Central memory CD4-positive, alpha-beta T cell (primary cell): ENCODE measurements around the gene PDXP.
"Not testable (repeated sequence)": the region's sequence is repeated elsewhere in the genome, so short reads cannot be mapped to it uniquely, and the experiment has no call there.

Experiments
- DNase-seq: peaks from one replicate; pipeline ENCODE4 v3.0.0; 2022

The PDXP gene

DNA sequence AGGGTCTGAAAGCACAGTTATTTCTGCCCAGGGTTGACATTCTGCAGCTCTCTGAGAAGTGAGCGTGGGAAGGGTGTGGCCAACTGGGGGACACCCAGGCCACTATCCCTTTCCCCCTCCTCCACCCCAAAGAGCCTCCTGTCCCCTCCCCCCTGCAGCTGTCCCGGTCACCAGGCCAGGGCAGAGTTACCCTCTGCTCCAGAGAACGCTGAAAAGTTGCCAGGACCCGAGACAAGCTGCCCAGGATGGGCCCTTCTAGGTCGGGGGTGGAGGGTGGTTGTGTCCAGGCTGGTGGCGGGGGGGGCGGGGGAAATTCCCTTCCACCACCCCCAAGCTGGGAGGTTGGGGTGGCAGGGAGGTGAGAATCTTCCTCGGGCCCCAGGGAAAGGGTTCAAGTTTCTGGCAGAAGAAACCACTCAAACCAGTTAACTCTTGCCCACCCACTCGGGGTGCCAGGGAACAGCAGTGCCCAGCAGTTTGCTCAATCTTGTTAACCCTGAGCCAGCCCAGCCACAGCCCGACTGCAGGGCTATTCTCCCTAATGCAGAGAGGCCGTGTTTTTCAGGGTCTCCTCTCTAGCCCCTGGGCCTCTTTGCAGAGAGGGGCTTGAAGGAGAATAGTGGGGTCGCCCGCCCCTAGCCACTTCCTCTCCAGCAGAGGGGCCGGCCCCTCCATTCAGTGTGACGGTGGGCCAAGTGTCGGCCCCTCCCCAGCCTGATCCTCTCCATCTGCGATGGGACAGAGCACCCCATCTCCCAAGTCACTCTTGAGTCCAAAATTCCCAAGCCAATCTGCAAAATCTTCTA lies 17.6 kb downstream of the PDXP start:
- DNase-seq = no peak

GRCh38 chr22:37676736-37677492 lies 18.4 kb downstream of the PDXP start:
- peak; percentile 92 for DNase-seq

- no peak for DNase-seq
These were observed 19.0 kb downstream of the PDXP start for GRCh38 chr22:37677493-37677974.

DNA sequence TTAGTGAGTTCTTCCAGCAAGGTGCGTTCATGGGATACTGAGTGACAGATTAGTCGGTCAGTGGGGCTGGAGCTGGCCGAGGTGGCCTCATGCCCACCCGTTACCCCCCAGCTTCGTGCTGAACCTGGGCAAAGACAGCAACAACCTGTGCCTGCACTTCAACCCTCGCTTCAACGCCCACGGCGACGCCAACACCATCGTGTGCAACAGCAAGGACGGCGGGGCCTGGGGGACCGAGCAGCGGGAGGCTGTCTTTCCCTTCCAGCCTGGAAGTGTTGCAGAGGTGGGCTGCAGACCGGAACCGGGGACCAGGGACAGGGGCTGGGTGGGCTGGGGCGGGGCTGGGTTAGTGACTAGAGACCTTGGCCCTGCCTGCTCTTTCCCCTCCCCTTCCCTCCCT lies 19.8 kb downstream of the PDXP start:
- DNase-seq = no peak

DNA sequence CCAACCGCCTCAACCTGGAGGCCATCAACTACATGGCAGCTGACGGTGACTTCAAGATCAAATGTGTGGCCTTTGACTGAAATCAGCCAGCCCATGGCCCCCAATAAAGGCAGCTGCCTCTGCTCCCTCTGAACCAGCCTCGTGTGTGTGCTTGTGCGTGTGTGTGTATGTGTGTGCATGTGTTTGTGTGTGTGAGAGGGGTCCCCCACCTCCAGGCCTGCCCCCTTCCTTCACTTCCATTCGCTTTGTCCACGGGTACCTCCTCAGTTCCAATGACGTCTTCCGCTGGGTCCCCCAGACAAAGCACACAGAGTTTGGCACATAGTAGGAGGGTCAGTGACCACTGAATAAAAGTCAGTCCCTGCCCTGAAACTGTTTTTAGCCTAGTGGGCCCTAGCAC lies 21.1 kb downstream of the PDXP start:
- no peak for DNase-seq

- DNase-seq = no peak
These were observed 21.8 kb downstream of the PDXP start for GRCh38 chr22:37680191-37680851.

- no peak for DNase-seq
These were observed 22.5 kb downstream of the PDXP start for GRCh38 chr22:37681001-37681424.

DNA sequence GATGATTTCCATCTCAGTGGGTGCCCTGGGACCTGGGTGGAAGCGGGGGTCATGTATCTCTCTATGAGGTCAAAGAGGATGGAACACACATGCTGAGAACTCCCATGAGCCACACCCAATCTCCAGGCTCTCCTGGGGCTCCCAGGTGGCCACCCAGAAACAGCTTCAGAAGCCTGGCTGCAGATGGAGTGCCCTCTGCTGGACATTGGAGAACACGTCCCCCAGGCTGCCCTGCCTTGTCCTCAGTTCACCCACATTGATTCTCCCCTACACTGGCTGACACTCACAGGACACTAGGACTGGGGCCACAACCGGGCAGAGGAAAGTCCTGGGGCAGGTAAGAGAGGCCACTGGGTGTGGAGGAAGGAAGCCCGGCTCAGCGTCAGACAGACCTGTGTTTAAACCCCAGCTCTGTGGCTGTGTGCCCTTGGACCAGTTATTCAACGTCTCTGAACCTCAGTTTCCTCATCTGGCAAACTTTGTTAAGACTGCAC lies 23.1 kb downstream of the PDXP start:
- DNase-seq = peak; percentile 65

GRCh38 chr22:37684803-37685615 lies 26.5 kb downstream of the PDXP start:
- no peak for DNase-seq

- DNase-seq = peak; percentile 71
These were observed 27.8 kb downstream of the PDXP start, which contains the start of gene NOL12 for GRCh38 chr22:37686002-37686982. NOL12 (plus strand) TSS chr22:37686343; CDS start chr22:37686393, 50 bp downstream.

DNA sequence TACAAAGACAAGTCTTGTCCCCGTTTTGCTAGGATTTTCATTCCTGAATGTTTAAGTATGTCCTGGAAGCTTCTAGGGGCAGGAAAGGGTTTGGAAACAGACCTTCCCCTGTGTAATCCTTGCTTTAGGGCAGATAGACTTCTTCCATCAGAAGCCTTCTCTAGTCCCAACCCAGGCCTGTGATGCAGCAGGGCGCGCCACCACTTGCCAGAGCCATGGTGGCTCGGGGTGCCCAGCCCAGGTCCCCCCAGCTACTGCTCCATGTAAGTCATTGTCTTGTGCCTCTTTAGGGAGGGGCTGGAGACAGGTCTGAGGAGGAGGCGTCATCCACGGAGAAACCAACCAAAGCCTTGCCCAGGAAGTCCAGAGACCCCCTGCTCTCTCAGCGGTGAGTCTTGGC lies 31.9 kb downstream of the PDXP start:
- DNase-seq = no peak

GRCh38 chr22:37690901-37691504 lies 32.5 kb downstream of the PDXP start:
- DNase-seq = no peak

DNA sequence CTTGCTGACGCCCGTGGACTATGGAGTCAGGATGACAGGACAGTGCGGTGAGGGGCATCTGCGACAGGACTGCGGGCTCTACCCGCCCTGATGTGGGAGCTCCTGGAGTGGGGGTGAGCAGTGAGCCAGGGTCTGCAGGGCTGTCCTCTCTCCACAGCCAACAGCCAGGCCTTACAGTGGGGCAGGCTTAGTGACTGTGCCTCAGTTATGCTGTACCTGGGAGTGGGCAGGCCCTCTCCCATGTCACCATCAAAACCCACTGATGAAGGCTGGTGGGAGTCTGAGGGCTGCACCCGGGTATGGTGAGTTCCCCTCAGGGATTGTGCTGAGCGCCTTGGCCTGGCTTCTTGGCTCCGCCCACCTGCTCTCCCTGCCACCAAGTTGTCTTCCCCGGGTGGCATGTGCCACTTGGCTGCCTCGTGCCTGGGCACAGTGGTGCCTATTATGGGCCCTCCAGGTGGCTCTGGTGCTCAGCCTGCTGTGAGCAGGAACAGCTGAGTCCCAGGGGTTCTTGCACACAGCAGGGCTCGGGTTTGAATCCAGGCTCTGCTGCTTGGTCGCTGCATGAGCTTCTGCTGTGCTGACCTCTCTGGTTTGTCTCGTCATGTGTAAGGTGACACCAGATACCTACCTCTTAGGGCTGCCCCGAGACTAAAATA lies 34.2 kb downstream of the PDXP start:
- DNase-seq = no peak

GRCh38 chr22:37694131-37694530 lies 35.6 kb downstream of the PDXP start:
- not testable (repeated sequence) for DNase-seq

DNA sequence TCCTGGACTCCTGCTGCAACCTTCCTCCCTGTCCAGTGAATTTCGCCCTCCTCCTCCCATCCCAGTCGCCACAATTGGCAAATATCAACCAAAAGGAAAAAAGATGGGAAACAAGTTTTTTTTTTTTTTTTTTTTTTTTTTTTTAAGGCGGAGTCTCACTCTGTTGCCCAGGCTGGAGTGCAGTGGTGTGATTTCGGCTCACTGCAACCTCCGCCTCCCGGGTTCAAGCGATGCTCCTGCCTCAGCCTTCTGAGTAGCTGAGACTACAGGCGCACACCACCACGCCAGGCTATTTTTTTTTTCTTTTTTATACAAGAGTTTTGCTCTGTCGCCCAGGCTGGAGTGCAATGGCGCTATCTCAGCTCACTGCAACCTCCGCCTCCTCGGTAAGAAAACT lies 37.7 kb downstream of the PDXP start:
- not testable (repeated sequence) for DNase-seq

GRCh38 chr22:37696657-37697537 lies 38.4 kb downstream of the PDXP start, which contains the start of gene TRIOBP:
TRIOBP (plus strand) TSS chr22:37697048; CDS start chr22:37701366, 4,318 bp downstream.
- DNase-seq = peak; percentile 83

- no peak for DNase-seq
These were observed 39.0 kb downstream of the PDXP start for GRCh38 chr22:37697538-37697835.

GRCh38 chr22:37701141-37701786 lies 42.7 kb downstream of the PDXP start:
- no peak for DNase-seq
